Measurements from ENCODE around the gene NRCAM. TPM values are rescaled to one million over a fixed set of nuclear protein-coding genes. Genes with fewer than 3 reads are reported as not detected.

Gene NRCAM
- total and polyA plus RNA-seq, 2 of the 8 experiments (the other 6 are each of a cell fraction or from before 2014, with no cell fraction given) = 2.7 to 3.8 TPM

- TF ChIP-seq KDM4A (IDR thresholded peaks at IDR 0.05; ENCODE audit: low read depth, low read length, severe bottlenecking) = no peak
- TF ChIP-seq CBX8 (IDR thresholded peaks at IDR 0.05; ENCODE audit: borderline replicate concordance, low read depth, low read length) = no peak
Measured at GRCh38 chr7:108328174-108328651, 128.0 kb downstream of the NRCAM start (continued).

All from H1 (cell line).